SK-N-SH treated with all-trans-retinoic acid at 6 μM for 48 hours (cell line): ENCODE measurements around the gene SCO2.
"Not testable (repeated sequence)": the region's sequence is repeated elsewhere in the genome, so short reads cannot be mapped to it uniquely, and the experiment has no call there.

Experiments used
- ATAC-seq: fragments of 200-7000 bp; cut with Tn5 transposase; 3 replicates; pipeline ENCODE4 v1.9.1; 2020; ENCODE audit warnings: mild to moderate bottlenecking, moderate library complexity
- ARNTL ChIP-seq: fragments of 450-650 bp; formaldehyde crosslinking; IDR thresholded peaks from 2 replicates; pipeline ENCODE4 v1.5.0; 2020; ENCODE audit warnings: low read depth, mild to moderate bottlenecking, moderate library complexity, borderline replicate concordance
- CSDC2 ChIP-seq: fragments of 250-450 bp; sonication (Bioruptor Pico); IDR thresholded peaks from 2 replicates; pipeline ENCODE4 v1.5.0; 2020; ENCODE audit warnings: mild to moderate bottlenecking, moderate library complexity
- CSRNP3 ChIP-seq: fragments of 250-450 bp; sonication (Bioruptor Pico); IDR thresholded peaks from 2 replicates; pipeline ENCODE4 v1.5.1; 2021; ENCODE audit warnings: mild to moderate bottlenecking, moderate library complexity
- ESRRG ChIP-seq: fragments of 250-450 bp; sonication (Bioruptor Pico); IDR thresholded peaks from 2 replicates; pipeline ENCODE4 v1.6.1; 2021; ENCODE audit warnings: mild to moderate bottlenecking
- GLIS3 ChIP-seq: fragments of 250-450 bp; sonication (Bioruptor Pico); IDR thresholded peaks from 2 replicates; pipeline ENCODE4 v1.5.0; 2020; ENCODE audit warnings: mild to moderate bottlenecking, moderate library complexity
- ISL1 ChIP-seq: fragments of 250-450 bp; sonication (Bioruptor Pico); IDR thresholded peaks from 2 replicates; pipeline ENCODE4 v2.1.2; 2022; ENCODE audit warnings: mild to moderate bottlenecking, moderate library complexity
- OSR1 ChIP-seq: fragments of 250-450 bp; sonication (Bioruptor Pico); IDR thresholded peaks from 2 replicates; pipeline ENCODE4 v1.8.0; 2022; ENCODE audit warnings: moderate library complexity, mild to moderate bottlenecking, inconsistent platforms
- PATZ1 ChIP-seq: fragments of 250-450 bp; sonication (Bioruptor Pico); IDR thresholded peaks from 2 replicates; pipeline ENCODE4 v1.8.0; 2020; ENCODE audit warnings: mild to moderate bottlenecking, moderate library complexity, borderline replicate concordance
- RARB ChIP-seq: fragments of 250-450 bp; sonication (Bioruptor Pico); IDR thresholded peaks from 2 replicates; pipeline ENCODE4 v1.8.0; 2021; ENCODE audit warnings: mild to moderate bottlenecking, moderate library complexity
- SNAI2 ChIP-seq: fragments of 250-450 bp; sonication (Bioruptor Pico); IDR thresholded peaks from 2 replicates; pipeline ENCODE4 v1.5.0; 2020; ENCODE audit warnings: mild to moderate bottlenecking, moderate library complexity
- TCF4 ChIP-seq: fragments of 250-450 bp; sonication (Bioruptor Pico); IDR thresholded peaks from 2 replicates; pipeline ENCODE4 v1.8.0; 2021; ENCODE audit warnings: mild to moderate bottlenecking, moderate library complexity, borderline replicate concordance
- TOX ChIP-seq: fragments of 250-450 bp; sonication (Bioruptor Pico); IDR thresholded peaks from 2 replicates; pipeline ENCODE4 v1.8.0; 2021; ENCODE audit warnings: mild to moderate bottlenecking, moderate library complexity, borderline replicate concordance
- ZC3H10 ChIP-seq: fragments of 250-450 bp; sonication (Bioruptor Pico); IDR thresholded peaks from 2 replicates; pipeline ENCODE4 v1.5.1; 2021; ENCODE audit warnings: mild to moderate bottlenecking, moderate library complexity
- ZFP3 ChIP-seq: fragments of 250-450 bp; sonication (Bioruptor Pico); IDR thresholded peaks from 2 replicates; pipeline ENCODE4 v1.5.0; 2020; ENCODE audit warnings: mild to moderate bottlenecking, moderate library complexity
- ZFP30 ChIP-seq: fragments of 450-650 bp; formaldehyde crosslinking; IDR thresholded peaks from 2 replicates; pipeline ENCODE4 v1.5.0; 2022; ENCODE audit warnings: mild to moderate bottlenecking, moderate library complexity
- ZNF565 ChIP-seq: fragments of 450-650 bp; formaldehyde crosslinking; conservative IDR thresholded peaks from 2 replicates; pipeline ENCODE4 v1.5.0; 2020; ENCODE audit warnings: low read depth, mild to moderate bottlenecking, moderate library complexity
- TF ChIP-seq, protein P1 (sequence below): fragments of 250-450 bp; sonication (Bioruptor Pico); IDR thresholded peaks from 2 replicates; pipeline ENCODE4 v1.5.1; 2020; ENCODE audit warnings: low read depth, mild to moderate bottlenecking, moderate library complexity
- TF ChIP-seq, protein P2 (sequence below): fragments of 250-450 bp; sonication (Bioruptor Pico); IDR thresholded peaks from 2 replicates; pipeline ENCODE4 v1.5.0; 2020; ENCODE audit warnings: mild to moderate bottlenecking, moderate library complexity
- TF ChIP-seq, protein P3 (sequence below): fragments of 250-450 bp; sonication (Bioruptor Pico); IDR thresholded peaks from 2 replicates; pipeline ENCODE4 v1.8.0; 2021; ENCODE audit warnings: low read depth, mild to moderate bottlenecking, moderate library complexity, borderline replicate concordance

The SCO2 gene

DNA sequence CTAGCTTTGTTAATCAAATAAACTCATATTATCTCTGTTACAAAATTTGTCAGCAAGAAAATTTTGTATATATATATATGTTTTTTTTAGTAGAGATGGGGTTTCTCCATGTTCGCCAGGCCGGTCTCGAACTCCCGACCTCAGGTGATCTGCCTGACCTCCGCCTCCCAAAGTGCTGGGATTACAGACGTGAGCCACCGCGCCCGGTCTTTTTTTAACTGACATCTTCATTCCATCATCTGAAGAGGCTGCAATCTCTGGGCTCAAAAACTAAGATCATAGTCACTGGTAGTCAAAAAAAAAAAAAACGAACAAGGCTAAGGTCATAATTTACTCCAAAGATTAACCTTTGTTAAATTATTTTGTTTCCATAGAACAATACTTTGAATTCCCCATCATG lies 15.0 kb upstream of the SCO2 start (continued):
- no peak for TF ChIP-seq ZNF565 (CRISPR knock-in tag)

- TF ChIP-seq CSDC2 (CRISPR knock-in tag) (no peak), TCF4 (CRISPR knock-in tag) (no peak)
- ATAC-seq: no peak
These were observed 12.4 kb upstream of the SCO2 start for GRCh38 chr22:50537765-50538164.

- TF ChIP-seq OSR1 (CRISPR knock-in tag) (no peak), ZNF565 (CRISPR knock-in tag) (no peak), GLIS3 (CRISPR knock-in tag) (no peak), CSRNP3 (CRISPR knock-in tag) (no peak), SNAI2 (CRISPR knock-in tag) (no peak), ZFP30 (CRISPR knock-in tag) (no peak), TOX (no peak), ZC3H10 (CRISPR knock-in tag) (no peak), ISL1 (CRISPR knock-in tag) (no peak)
- TF ChIP-seq, protein P1, sequence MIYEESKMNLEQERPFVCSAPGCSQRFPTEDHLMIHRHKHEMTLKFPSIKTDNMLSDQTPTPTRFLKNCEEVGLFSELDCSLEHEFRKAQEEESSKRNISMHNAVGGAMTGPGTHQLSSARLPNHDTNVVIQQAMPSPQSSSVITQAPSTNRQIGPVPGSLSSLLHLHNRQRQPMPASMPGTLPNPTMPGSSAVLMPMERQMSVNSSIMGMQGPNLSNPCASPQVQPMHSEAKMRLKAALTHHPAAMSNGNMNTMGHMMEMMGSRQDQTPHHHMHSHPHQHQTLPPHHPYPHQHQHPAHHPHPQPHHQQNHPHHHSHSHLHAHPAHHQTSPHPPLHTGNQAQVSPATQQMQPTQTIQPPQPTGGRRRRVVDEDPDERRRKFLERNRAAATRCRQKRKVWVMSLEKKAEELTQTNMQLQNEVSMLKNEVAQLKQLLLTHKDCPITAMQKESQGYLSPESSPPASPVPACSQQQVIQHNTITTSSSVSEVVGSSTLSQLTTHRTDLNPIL (CRISPR knock-in tag): no peak
- ATAC-seq: no peak
These were observed 10.8 kb upstream of the SCO2 start for GRCh38 chr22:50536226-50536625.

DNA sequence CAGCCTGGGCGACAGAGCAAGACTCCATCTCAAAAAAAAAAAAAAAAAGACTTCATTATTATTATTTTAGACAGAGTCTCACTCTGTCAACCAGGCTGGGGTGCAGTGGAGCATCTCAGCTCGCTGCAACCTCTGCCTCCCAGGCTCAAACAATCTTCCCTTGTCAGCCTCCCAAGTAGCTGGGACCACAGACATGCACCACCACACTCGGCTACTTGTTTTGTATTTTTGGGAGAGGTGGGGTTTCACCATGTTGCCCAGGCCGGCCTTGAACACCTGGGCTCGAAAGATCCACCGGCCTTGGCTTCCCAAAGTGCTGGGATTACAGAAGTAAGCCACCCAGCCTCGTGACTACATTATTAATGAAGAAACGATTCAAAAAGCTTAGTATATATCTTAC lies 9.7 kb upstream of the SCO2 start:
- ATAC-seq: no peak
- TF ChIP-seq TCF4 (CRISPR knock-in tag) (no peak), ZFP3 (CRISPR knock-in tag) (no peak), ESRRG (CRISPR knock-in tag) (no peak), ARNTL (CRISPR knock-in tag) (no peak), TOX (no peak), RARB (CRISPR knock-in tag) (no peak), ZNF565 (CRISPR knock-in tag) (no peak), ZFP30 (CRISPR knock-in tag) (no peak), PATZ1 (CRISPR knock-in tag) (no peak), GLIS3 (CRISPR knock-in tag) (no peak)
- TF ChIP-seq, protein P2, sequence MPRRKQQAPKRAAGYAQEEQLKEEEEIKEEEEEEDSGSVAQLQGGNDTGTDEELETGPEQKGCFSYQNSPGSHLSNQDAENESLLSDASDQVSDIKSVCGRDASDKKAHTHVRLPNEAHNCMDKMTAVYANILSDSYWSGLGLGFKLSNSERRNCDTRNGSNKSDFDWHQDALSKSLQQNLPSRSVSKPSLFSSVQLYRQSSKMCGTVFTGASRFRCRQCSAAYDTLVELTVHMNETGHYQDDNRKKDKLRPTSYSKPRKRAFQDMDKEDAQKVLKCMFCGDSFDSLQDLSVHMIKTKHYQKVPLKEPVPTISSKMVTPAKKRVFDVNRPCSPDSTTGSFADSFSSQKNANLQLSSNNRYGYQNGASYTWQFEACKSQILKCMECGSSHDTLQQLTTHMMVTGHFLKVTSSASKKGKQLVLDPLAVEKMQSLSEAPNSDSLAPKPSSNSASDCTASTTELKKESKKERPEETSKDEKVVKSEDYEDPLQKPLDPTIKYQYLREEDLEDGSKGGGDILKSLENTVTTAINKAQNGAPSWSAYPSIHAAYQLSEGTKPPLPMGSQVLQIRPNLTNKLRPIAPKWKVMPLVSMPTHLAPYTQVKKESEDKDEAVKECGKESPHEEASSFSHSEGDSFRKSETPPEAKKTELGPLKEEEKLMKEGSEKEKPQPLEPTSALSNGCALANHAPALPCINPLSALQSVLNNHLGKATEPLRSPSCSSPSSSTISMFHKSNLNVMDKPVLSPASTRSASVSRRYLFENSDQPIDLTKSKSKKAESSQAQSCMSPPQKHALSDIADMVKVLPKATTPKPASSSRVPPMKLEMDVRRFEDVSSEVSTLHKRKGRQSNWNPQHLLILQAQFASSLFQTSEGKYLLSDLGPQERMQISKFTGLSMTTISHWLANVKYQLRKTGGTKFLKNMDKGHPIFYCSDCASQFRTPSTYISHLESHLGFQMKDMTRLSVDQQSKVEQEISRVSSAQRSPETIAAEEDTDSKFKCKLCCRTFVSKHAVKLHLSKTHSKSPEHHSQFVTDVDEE (CRISPR knock-in tag): no peak
- TF ChIP-seq, protein P1 (CRISPR knock-in tag): no peak
- TF ChIP-seq, protein P3, sequence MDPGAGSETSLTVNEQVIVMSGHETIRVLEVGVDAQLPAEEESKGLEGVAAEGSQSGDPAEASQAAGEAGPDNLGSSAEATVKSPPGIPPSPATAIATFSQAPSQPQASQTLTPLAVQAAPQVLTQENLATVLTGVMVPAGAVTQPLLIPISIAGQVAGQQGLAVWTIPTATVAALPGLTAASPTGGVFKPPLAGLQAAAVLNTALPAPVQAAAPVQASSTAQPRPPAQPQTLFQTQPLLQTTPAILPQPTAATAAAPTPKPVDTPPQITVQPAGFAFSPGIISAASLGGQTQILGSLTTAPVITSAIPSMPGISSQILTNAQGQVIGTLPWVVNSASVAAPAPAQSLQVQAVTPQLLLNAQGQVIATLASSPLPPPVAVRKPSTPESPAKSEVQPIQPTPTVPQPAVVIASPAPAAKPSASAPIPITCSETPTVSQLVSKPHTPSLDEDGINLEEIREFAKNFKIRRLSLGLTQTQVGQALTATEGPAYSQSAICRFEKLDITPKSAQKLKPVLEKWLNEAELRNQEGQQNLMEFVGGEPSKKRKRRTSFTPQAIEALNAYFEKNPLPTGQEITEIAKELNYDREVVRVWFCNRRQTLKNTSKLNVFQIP (CRISPR knock-in tag): no peak

GRCh38 chr22:50533856-50534711 lies 8.7 kb upstream of the SCO2 start:
- ATAC-seq: not testable (repeated sequence)
